DOHH2 (cell line): ENCODE data around the gene FILIP1L.
A peak's percentile ranks its signal among the peaks of the same experiment; 100 is the strongest.

ENCODE experiments used
- H3F3A ChIP-seq: fragments of 200-600 bp; sonication (generic), shearing (Covaris generic); 2 replicates; pipeline ENCODE4 v1.6.0; 2016; ENCODE audit warnings: antibody characterized with exemption, mild to moderate bottlenecking; ENCODE audit not compliant: control insufficient read depth, insufficient read depth
- H3K27ac ChIP-seq: fragments of 200-600 bp; sonication (generic); 2 replicates; pipeline ENCODE4 v1.5.1; 2014; ENCODE audit warnings: low read depth, mild to moderate bottlenecking, low read length, moderate library complexity
- H3K27me3 ChIP-seq: fragments of 200-600 bp; sonication (generic); 2 replicates; pipeline ENCODE4 v1.6.1; 2014; ENCODE audit warnings: mild to moderate bottlenecking, low read length, mixed read lengths; ENCODE audit not compliant: control insufficient read depth
- H3K36me3 ChIP-seq: fragments of 200-600 bp; sonication (generic); 2 replicates; pipeline ENCODE4 v1.6.1; 2014; ENCODE audit warnings: mild to moderate bottlenecking, low read length, moderate library complexity, mixed read lengths; ENCODE audit not compliant: control insufficient read depth
- H3K4me1 ChIP-seq: fragments of 200-600 bp; sonication (generic); 2 replicates; pipeline ENCODE4 v1.6.1; 2014; ENCODE audit warnings: mild to moderate bottlenecking, low read length, mixed read lengths; ENCODE audit not compliant: control insufficient read depth
- H3K4me2 ChIP-seq: fragments of 200-600 bp; sonication (generic); 2 replicates; pipeline ENCODE4 v1.6.0; 2014; ENCODE audit warnings: mild to moderate bottlenecking, low read length, moderate library complexity
- H3K4me3 ChIP-seq: fragments of 200-600 bp; sonication (generic); 2 replicates; pipeline ENCODE4 v1.5.1; 2014; ENCODE audit warnings: mild to moderate bottlenecking, low read length, mixed read lengths
- H3K79me2 ChIP-seq: fragments of 200-600 bp; sonication (generic); 2 replicates; pipeline ENCODE4 v1.6.1; 2014; ENCODE audit warnings: mild to moderate bottlenecking, low read length, mixed read lengths; ENCODE audit not compliant: control insufficient read depth
- H3K9me2 ChIP-seq: fragments of 200-600 bp; sonication (generic); replicated peaks from 2 replicates; pipeline ENCODE4 v1.6.1; 2014; ENCODE audit warnings: mild to moderate bottlenecking, low read length, mixed read lengths; ENCODE audit not compliant: control insufficient read depth
- H3K9me3 ChIP-seq: fragments of 200-600 bp; sonication (generic); 2 replicates; pipeline ENCODE4 v1.6.1; 2014; ENCODE audit warnings: antibody characterized with exemption, low read length, mixed read lengths; ENCODE audit not compliant: control insufficient read depth, insufficient read depth
- H4K20me1 ChIP-seq: fragments of 200-600 bp; sonication (generic); 2 replicates; pipeline ENCODE4 v1.6.0; 2014; ENCODE audit warnings: low read depth, mild to moderate bottlenecking, antibody characterized with exemption, low read length, moderate library complexity; ENCODE audit not compliant: control insufficient read depth, insufficient read depth
- EZH2phosphoT487 ChIP-seq: fragments of 200-600 bp; sonication (generic); IDR thresholded peaks from 2 replicates; pipeline ENCODE4 v1.6.1; 2017; ENCODE audit warnings: borderline replicate concordance, mild to moderate bottlenecking, antibody characterized with exemption, low read length, moderate library complexity, mixed read lengths
- TF ChIP-seq, protein P1 (sequence below): fragments of 200-600 bp; sonication (generic); IDR thresholded peaks from one replicate; pipeline ENCODE4 v1.5.1; 2014; ENCODE audit warnings: antibody characterized with exemption, mild to moderate bottlenecking, low read depth, low read length; ENCODE audit not compliant: poor library complexity, severe bottlenecking

The FILIP1L gene

DNA sequence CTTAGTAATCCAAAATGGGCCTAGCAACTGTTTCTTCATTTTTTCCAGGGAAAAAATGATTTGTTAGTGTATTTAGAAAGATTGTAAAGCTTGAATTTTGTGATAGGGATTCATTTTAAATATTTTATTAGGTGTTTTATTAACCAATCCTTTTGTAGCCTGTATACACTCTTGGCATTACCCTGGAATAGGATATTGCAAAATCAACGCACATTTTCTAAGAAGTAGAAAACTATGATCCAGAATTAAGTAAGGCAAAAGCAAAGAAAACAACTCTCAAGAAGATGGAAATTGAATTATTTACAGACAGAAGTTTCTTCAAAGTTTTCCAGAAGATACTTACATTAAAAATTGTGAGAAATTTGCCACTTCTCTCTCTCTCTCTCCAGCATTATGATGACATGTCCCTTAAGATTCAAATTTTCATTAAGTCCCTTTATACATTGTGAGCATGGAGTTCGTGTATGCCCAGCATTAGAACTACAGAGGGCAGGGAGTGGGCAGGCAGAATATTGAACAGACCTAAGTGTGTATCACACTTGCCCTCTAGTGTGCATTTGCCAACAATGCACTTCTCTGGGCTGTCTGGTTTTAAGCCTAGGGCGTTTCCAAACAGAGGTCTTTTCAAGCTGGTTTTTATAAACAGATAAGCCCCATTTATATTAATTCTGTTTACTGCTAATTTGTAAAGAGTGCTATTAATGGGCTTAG, 325.1 kb downstream of the FILIP1L start:
- TF ChIP-seq, protein P1, sequence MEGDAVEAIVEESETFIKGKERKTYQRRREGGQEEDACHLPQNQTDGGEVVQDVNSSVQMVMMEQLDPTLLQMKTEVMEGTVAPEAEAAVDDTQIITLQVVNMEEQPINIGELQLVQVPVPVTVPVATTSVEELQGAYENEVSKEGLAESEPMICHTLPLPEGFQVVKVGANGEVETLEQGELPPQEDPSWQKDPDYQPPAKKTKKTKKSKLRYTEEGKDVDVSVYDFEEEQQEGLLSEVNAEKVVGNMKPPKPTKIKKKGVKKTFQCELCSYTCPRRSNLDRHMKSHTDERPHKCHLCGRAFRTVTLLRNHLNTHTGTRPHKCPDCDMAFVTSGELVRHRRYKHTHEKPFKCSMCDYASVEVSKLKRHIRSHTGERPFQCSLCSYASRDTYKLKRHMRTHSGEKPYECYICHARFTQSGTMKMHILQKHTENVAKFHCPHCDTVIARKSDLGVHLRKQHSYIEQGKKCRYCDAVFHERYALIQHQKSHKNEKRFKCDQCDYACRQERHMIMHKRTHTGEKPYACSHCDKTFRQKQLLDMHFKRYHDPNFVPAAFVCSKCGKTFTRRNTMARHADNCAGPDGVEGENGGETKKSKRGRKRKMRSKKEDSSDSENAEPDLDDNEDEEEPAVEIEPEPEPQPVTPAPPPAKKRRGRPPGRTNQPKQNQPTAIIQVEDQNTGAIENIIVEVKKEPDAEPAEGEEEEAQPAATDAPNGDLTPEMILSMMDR = peak; percentile 63
- TF ChIP-seq EZH2phosphoT487 = no peak
- H3K27ac ChIP-seq = no peak overlapping the region
- no peaks in the 10 kb centered on the region for H4K20me1 ChIP-seq
- no peaks in the 10 kb centered on the region for H3K79me2 ChIP-seq
- no peak overlapping the region for H3K4me3 ChIP-seq
- no peaks in the 10 kb centered on the region for H3K36me3 ChIP-seq
- H3K9me3 ChIP-seq = no peaks in the 10 kb centered on the region
- H3F3A ChIP-seq = no peaks in the 10 kb centered on the region
- no peak overlapping the region for H3K4me2 ChIP-seq
- no peaks in the 10 kb centered on the region for H3K4me1 ChIP-seq
- peaks cover 8% of the 10 kb centered on the region; the same call in 1 of the 2 replicates for H3K27me3 ChIP-seq
- no peaks in the 10 kb centered on the region for H3K9me2 ChIP-seq
